Measurements from ENCODE around the gene CYP1A2. TPM values are rescaled to one million over a fixed set of nuclear protein-coding genes. Genes with fewer than 3 reads are reported as not detected.

CYP1A2 gene
- total and polyA plus RNA-seq, 2 of the 13 experiments (the other 11 are each of a cell fraction or from before 2014, with no cell fraction given): 0.07 TPM; not detected in 1

DNA sequence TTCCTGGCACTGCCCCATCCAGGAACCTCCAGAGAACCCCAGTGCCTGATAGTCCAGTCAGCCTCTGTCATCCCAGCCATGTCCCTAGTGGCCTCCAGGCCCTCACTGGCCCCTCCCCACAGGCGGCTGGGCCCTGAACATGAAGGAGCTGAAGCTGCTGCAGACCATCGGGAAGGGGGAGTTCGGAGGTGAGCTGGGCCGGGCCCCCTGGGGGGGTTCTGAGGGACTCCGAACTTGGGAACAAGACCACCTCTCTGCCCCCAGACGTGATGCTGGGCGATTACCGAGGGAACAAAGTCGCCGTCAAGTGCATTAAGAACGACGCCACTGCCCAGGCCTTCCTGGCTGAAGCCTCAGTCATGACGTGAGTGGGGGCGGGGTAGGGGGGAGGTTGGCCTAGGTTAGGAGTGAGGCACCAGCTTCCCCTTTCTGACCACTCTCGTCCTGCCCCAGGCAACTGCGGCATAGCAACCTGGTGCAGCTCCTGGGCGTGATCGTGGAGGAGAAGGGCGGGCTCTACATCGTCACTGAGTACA is 52.0 kb downstream of the CYP1A2 start:
- ChIA-PET CTCF (ENCODE audit: low intra/inter-chr PET ratio, low total read pairs) (interaction anchor here (1.3 to 2.5 kb wide), 3 partner anchors 23 to 165 kb away, joined by 6 to 56 read pairs (median 6); no protein-coding TSS in a partner anchor), POLR2A (interaction anchor here (1.1 kb wide), 1 partner anchor 12 kb away, joined by 3 read pairs; no protein-coding TSS in a partner anchor)
- BruUV-seq (replicated peaks): no TSS peak
- H3K4me2 ChIP-seq (ENCODE audit: low read depth, low read length): no peak overlapping the region
- H2AFZ ChIP-seq (ENCODE audit: low read length): no peak overlapping the region
- 95% methylated on average over 13 of the region's 20 CpGs for WGBS (ENCODE audit: low lambda C conversion rate)
- no peak for DNase-seq (ENCODE audit: low spot score)
- peak; percentile 33 for ATAC-seq
- in situ Hi-C loops (cut with HindIII; ENCODE audit: extremely low pct_ligation_motif_present, low pct_unique_long_range_greater_than_20kb) (no loop called here), intact Hi-C loops (cut with micrococcal nuclease; ENCODE audit: unreplicated experiment) (loop anchor here (1.0 to 2.0 kb wide), 2 partner anchors 18 to 29 kb away; partner anchors contain the start of gene CSK)
- H3K9ac ChIP-seq (ENCODE audit: insufficient read depth, low read depth, low read length): no peak overlapping the region
- FAIRE-seq: no peak
- H3K27ac ChIP-seq (ENCODE audit: extremely low read length, insufficient read depth, low read length): no peak overlapping the region
- H3K4me1 ChIP-seq (ENCODE audit: insufficient read depth, low read length): peaks cover 13% of the 10 kb centered on the region
- no peaks in the 10 kb centered on the region for H3K27me3 ChIP-seq (ENCODE audit: control insufficient read depth in 1 of 2, insufficient read depth in 2 of 2, low read length in 2 of 2)
- H3K4me3 ChIP-seq (replicated peaks in 1 of 3; ENCODE audit: insufficient read depth in 1 of 3, low read depth in 2 of 3, low read length in 3 of 3): no peak overlapping the region
- peak; percentile 41 for TF ChIP-seq AGO2 (optimal IDR thresholded peaks at IDR 0.05; ENCODE audit: low read depth, low read length)
- no peak for TF ChIP-seq FLYWCH1 (CRISPR knock-in tag; IDR thresholded peaks at IDR 0.05)
- peaks cover 18 to 41% of the 10 kb centered on the region in 2 experiments for H3K36me3 ChIP-seq (replicated peaks in 1 of 2; ENCODE audit: control insufficient read depth in 1 of 2, insufficient read depth in 2 of 2, low read length in 2 of 2)
- no peaks in the 10 kb centered on the region for H3K79me2 ChIP-seq (ENCODE audit: insufficient read depth, low read length)
- no peaks in the 10 kb centered on the region for H3K9me3 ChIP-seq (ENCODE audit: low read length)
- no peaks in the 10 kb centered on the region; the same call in 1 of the 2 replicates for H4K20me1 ChIP-seq (ENCODE audit: insufficient read depth, low read length)

DNA sequence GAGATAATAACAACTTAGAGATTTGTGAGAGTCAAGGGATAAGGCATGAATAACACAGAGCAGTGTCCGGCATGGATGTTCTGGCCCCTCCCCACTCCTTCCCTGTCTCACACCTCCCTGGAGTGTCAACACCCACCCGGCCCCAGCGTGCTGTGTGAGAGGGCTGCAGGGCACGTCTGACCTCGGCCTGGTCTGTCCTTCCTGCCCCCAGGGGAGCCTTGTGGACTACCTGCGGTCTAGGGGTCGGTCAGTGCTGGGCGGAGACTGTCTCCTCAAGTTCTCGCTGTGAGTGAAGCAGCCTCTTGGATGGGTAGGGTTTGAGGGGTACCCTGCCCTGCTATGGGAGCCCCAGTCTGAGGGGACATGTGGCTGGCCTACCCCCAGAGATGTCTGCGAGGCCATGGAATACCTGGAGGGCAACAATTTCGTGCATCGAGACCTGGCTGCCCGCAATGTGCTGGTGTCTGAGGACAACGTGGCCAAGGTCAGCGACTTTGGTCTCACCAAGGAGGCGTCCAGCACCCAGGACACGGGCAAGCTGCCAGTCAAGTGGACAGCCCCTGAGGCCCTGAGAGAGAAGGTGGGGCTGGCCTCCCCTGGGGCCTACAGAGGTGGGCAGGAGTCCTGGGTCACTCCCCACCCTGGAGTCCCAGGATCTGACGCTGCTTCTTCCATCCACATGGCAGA is 52.8 kb downstream of the CYP1A2 start:
- no peaks in the 10 kb centered on the region for H3K27me3 ChIP-seq (ENCODE audit: control insufficient read depth in 1 of 2, insufficient read depth in 2 of 2, low read length in 2 of 2)
- H3K4me2 ChIP-seq (ENCODE audit: low read depth, low read length): no peak overlapping the region
- intact Hi-C loops (cut with micrococcal nuclease; ENCODE audit: unreplicated experiment) (loop anchor here (2.0 kb wide), 1 partner anchor 19 kb away; the partner anchor contains the start of gene CSK), in situ Hi-C loops (cut with HindIII; ENCODE audit: extremely low pct_ligation_motif_present, low pct_unique_long_range_greater_than_20kb) (no loop called here)
- H3K27ac ChIP-seq (ENCODE audit: extremely low read length, insufficient read depth, low read length): no peak overlapping the region
- no TSS peak for BruUV-seq (replicated peaks)
- H3K4me3 ChIP-seq (replicated peaks in 1 of 3; ENCODE audit: insufficient read depth in 1 of 3, low read depth in 2 of 3, low read length in 3 of 3): no peak overlapping the region
- no peak for FAIRE-seq
- no peaks in the 10 kb centered on the region for H3K9me3 ChIP-seq (ENCODE audit: low read length)
- H3K9ac ChIP-seq (ENCODE audit: insufficient read depth, low read depth, low read length): no peak overlapping the region
- no peak overlapping the region for H2AFZ ChIP-seq (ENCODE audit: low read length)
- 97% methylated on average over 5 of the region's 18 CpGs for WGBS (ENCODE audit: low lambda C conversion rate)
- peaks cover 18 to 41% of the 10 kb centered on the region in 2 experiments for H3K36me3 ChIP-seq (replicated peaks in 1 of 2; ENCODE audit: control insufficient read depth in 1 of 2, insufficient read depth in 2 of 2, low read length in 2 of 2)
- H3K79me2 ChIP-seq (ENCODE audit: insufficient read depth, low read length): no peaks in the 10 kb centered on the region
- H4K20me1 ChIP-seq (ENCODE audit: insufficient read depth, low read length): no peaks in the 10 kb centered on the region; the same call in 1 of the 2 replicates
- no peak for DNase-seq (ENCODE audit: low spot score)
- ATAC-seq: no peak
- peaks cover 13% of the 10 kb centered on the region for H3K4me1 ChIP-seq (ENCODE audit: insufficient read depth, low read length)
- ChIA-PET CTCF (ENCODE audit: low intra/inter-chr PET ratio, low total read pairs) (no interaction called here), POLR2A (interaction anchor here (1.1 kb wide), 1 partner anchor 13 kb away, joined by 3 read pairs; no protein-coding TSS in a partner anchor)
- TF ChIP-seq, protein P1, sequence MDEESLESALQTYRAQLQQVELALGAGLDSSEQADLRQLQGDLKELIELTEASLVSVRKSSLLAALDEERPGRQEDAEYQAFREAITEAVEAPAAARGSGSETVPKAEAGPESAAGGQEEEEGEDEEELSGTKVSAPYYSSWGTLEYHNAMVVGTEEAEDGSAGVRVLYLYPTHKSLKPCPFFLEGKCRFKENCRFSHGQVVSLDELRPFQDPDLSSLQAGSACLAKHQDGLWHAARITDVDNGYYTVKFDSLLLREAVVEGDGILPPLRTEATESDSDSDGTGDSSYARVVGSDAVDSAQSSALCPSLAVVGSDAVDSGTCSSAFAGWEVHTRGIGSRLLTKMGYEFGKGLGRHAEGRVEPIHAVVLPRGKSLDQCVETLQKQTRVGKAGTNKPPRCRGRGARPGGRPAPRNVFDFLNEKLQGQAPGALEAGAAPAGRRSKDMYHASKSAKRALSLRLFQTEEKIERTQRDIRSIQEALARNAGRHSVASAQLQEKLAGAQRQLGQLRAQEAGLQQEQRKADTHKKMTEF (CRISPR knock-in tag; IDR thresholded peaks at IDR 0.05): no peak
- TF ChIP-seq ZNF337 (CRISPR knock-in tag; IDR thresholded peaks at IDR 0.05; ENCODE audit: borderline replicate concordance, low read depth) (no peak), SATB2 (CRISPR knock-in tag; IDR thresholded peaks at IDR 0.05) (no peak), ZNF432 (CRISPR knock-in tag; IDR thresholded peaks at IDR 0.05; ENCODE audit: borderline replicate concordance) (no peak), RFX5 (IDR thresholded peaks at IDR 0.05; ENCODE audit: low read depth, low read length) (no peak), ZBTB42 (CRISPR knock-in tag; IDR thresholded peaks at IDR 0.05) (no peak), EED (CRISPR knock-in tag; IDR thresholded peaks at IDR 0.05) (no peak), SKI (IDR thresholded peaks at IDR 0.05; ENCODE audit: partially characterized antibody) (no peak)
- TF ChIP-seq, protein P2, sequence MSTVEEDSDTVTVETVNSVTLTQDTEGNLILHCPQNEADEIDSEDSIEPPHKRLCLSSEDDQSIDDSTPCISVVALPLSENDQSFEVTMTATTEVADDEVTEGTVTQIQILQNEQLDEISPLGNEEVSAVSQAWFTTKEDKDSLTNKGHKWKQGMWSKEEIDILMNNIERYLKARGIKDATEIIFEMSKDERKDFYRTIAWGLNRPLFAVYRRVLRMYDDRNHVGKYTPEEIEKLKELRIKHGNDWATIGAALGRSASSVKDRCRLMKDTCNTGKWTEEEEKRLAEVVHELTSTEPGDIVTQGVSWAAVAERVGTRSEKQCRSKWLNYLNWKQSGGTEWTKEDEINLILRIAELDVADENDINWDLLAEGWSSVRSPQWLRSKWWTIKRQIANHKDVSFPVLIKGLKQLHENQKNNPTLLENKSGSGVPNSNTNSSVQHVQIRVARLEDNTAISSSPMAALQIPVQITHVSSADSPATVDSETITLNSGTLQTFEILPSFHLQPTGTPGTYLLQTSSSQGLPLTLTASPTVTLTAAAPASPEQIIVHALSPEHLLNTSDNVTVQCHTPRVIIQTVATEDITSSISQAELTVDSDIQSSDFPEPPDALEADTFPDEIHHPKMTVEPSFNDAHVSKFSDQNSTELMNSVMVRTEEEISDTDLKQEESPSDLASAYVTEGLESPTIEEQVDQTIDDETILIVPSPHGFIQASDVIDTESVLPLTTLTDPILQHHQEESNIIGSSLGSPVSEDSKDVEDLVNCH (CRISPR knock-in tag; IDR thresholded peaks at IDR 0.05): no peak
- TF ChIP-seq, protein P3, sequence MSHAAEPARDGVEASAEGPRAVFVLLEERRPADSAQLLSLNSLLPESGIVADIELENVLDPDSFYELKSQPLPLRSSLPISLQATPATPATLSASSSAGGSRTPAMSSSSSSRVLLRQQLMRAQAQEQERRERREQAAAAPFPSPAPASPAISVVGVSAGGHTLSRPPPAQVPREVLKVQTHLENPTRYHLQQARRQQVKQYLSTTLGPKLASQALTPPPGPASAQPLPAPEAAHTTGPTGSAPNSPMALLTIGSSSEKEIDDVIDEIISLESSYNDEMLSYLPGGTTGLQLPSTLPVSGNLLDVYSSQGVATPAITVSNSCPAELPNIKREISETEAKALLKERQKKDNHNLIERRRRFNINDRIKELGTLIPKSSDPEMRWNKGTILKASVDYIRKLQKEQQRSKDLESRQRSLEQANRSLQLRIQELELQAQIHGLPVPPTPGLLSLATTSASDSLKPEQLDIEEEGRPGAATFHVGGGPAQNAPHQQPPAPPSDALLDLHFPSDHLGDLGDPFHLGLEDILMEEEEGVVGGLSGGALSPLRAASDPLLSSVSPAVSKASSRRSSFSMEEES (CRISPR knock-in tag; IDR thresholded peaks at IDR 0.05): no peak
